Hematopoietic multipotent progenitor cell treated with erythropoietin and hydrocortisone succinate and interleukin-3 and kit ligand, for 17 days (in vitro differentiated cells): ENCODE results near the gene SPATA31D3.
"Not testable (repeated sequence)": the region's sequence is repeated elsewhere in the genome, so short reads cannot be mapped to it uniquely, and the experiment has no call there.

ENCODE experiments used
- DNase-seq: peaks from one replicate; pipeline ENCODE4 v3.0.0-alpha.2; 2015; ENCODE audit warnings: low spot score

Gene SPATA31D3

GRCh38 chr9:81979196-81979595 is 35.9 kb downstream of the SPATA31D3 start:
- DNase-seq, result no peak

GRCh38 chr9:81980568-81980967 is 37.3 kb downstream of the SPATA31D3 start:
- DNase-seq, result no peak

GRCh38 chr9:81981883-81982282 is 38.6 kb downstream of the SPATA31D3 start:
- DNase-seq, result no peak

- no peak for DNase-seq
These were observed 41.6 kb downstream of the SPATA31D3 start for GRCh38 chr9:81984928-81985327.

- no peak for DNase-seq
These were observed 42.8 kb downstream of the SPATA31D3 start for GRCh38 chr9:81986051-81986450.

GRCh38 chr9:81988472-81988871 is 45.2 kb downstream of the SPATA31D3 start, which contains the start of gene SPATA31D1:
SPATA31D1 (plus strand) TSS chr9:81988772; CDS start chr9:81988819, 47 bp downstream.
- DNase-seq, result not testable (repeated sequence)

GRCh38 chr9:81989700-81990099 is 46.4 kb downstream of the SPATA31D3 start:
- DNase-seq, result no peak

- DNase-seq, result no peak
These were observed 50.4 kb downstream of the SPATA31D3 start for GRCh38 chr9:81993656-81994055.
